SK-N-SH (cell line): ENCODE data around the gene HOXB5. TPM values are rescaled to one million over a fixed set of nuclear protein-coding genes. Genes with fewer than 3 reads are reported as not detected.
A peak's percentile ranks its signal among the peaks of the same experiment; 100 is the strongest.

ENCODE experiments used
- CTCF ChIA-PET: fragments of 300-600, 350-600 bp; formaldehyde crosslinking; extraction: SDS; loops from one replicate; lab custom pipeline; 2021; lab: Yijun Ruan, JAX
- POLR2A ChIA-PET: fragments of 350-600 bp; sonication (Branson Sonifier 250); formaldehyde crosslinking; extraction: SDS; loops from one replicate; lab custom pipeline; 2020; ENCODE audit warnings: antibody characterized with exemption, inconsistent platforms; lab: Yijun Ruan, JAX
- DNase-seq: peaks from one replicate; pipeline ENCODE4 v3.0.0; 2012
- H2AFZ ChIP-seq: fragments of 200-600 bp; sonication (generic); 2 replicates; pipeline ENCODE4 v1.8.1; 2016; ENCODE audit warnings: antibody characterized with exemption, mild to moderate bottlenecking, low read depth
- H3F3A ChIP-seq: fragments of 200-600 bp; sonication (generic); replicated peaks from 2 replicates; pipeline ENCODE3; 2016; ENCODE audit warnings: antibody characterized with exemption, mild to moderate bottlenecking; ENCODE audit not compliant: insufficient read depth
- H3K27ac ChIP-seq, 2 experiments: fragments of 200-500 bp in 1 of 2; fragments of 200-600 bp in 1 of 2; sonication (Bioruptor generic) in 1 of 2; sonication (generic), shearing (Covaris generic) in 1 of 2; 2 replicates each; pipeline versions ENCODE4 v1.5.1 to v1.6.1; 2014 to 2016; ENCODE audit warnings: low read depth in 2 of 2, inconsistent platforms in 1 of 2, low read length in 1 of 2, mild to moderate bottlenecking in 1 of 2, mixed read lengths in 1 of 2
- H3K27me3 ChIP-seq: fragments of 200-600 bp; sonication (generic), shearing (Covaris generic); 2 replicates; pipeline ENCODE4 v1.6.1; 2016; ENCODE audit warnings: mixed run types; ENCODE audit not compliant: insufficient read depth
- H3K36me3 ChIP-seq, 2 experiments: fragments of 200-500 bp in 1 of 2; fragments of 200-600 bp in 1 of 2; sonication (Bioruptor generic) in 1 of 2; sonication (generic) in 1 of 2; replicated peaks in 1 of 2; 2 replicates each; pipeline versions ENCODE3 to v1.5.1; 2014 to 2016; ENCODE audit warnings: low read length in 1 of 2, mild to moderate bottlenecking in 1 of 2; ENCODE audit not compliant: insufficient read depth in 2 of 2, control insufficient read depth in 1 of 2
- H3K4me1 ChIP-seq, 2 experiments: fragments of 200-500 bp in 1 of 2; fragments of 200-600 bp in 1 of 2; sonication (Bioruptor generic) in 1 of 2; sonication (generic), shearing (Covaris generic) in 1 of 2; 2 replicates each; pipeline versions ENCODE4 v1.5.1 to v1.6.1; 2014 to 2016; ENCODE audit warnings: low read depth in 1 of 2, low read length in 1 of 2, mixed run types in 1 of 2; ENCODE audit not compliant: insufficient read depth in 2 of 2, control insufficient read depth in 1 of 2
- H3K4me2 ChIP-seq: fragments of 200-600 bp; sonication (generic), shearing (Covaris generic); 2 replicates; pipeline ENCODE4 v1.6.1; 2017; ENCODE audit warnings: mixed run types
- H3K4me3 ChIP-seq, 2 experiments: fragments of 200-500 bp in 1 of 2; fragments of 200-600 bp in 1 of 2; sonication (Bioruptor generic) in 1 of 2; sonication (generic), shearing (Covaris generic) in 1 of 2; 2 replicates each; pipeline versions ENCODE4 v1.5.1 to v1.8.1; 2014 to 2016; ENCODE audit warnings: low read depth in 2 of 2, inconsistent platforms in 1 of 2, low read length in 1 of 2, mild to moderate bottlenecking in 1 of 2, mixed read lengths in 1 of 2, moderate library complexity in 1 of 2
- H3K79me2 ChIP-seq: fragments of 200-600 bp; sonication (generic); 2 replicates; pipeline ENCODE4 v1.8.1; 2017; ENCODE audit warnings: mild to moderate bottlenecking; ENCODE audit not compliant: insufficient read depth
- H3K9ac ChIP-seq: fragments of 200-600 bp; sonication (generic); 2 replicates; pipeline ENCODE4 v1.6.1; 2017; ENCODE audit warnings: mixed run types
- H3K9me2 ChIP-seq: fragments of 200-600 bp; sonication (generic); 2 replicates; pipeline ENCODE4 v1.6.1; 2017; ENCODE audit warnings: mixed run types
- H3K9me3 ChIP-seq: fragments of 200-600 bp; sonication (generic); 2 replicates; pipeline ENCODE4 v1.6.1; 2017; ENCODE audit warnings: mixed run types, mild to moderate bottlenecking, moderate library complexity
- H4K20me1 ChIP-seq: fragments of 200-600 bp; sonication (generic); 2 replicates; pipeline ENCODE4 v1.6.1; 2017; ENCODE audit warnings: mild to moderate bottlenecking, mixed run types; ENCODE audit not compliant: insufficient read depth
- EP300 ChIP-seq, 2 experiments: IDR thresholded peaks; 2 replicates each; pipeline versions ENCODE4 v1.4.0 to v1.6.1; 2012; ENCODE audit warnings: borderline replicate concordance in 1 of 2, low read depth in 1 of 2, low read length in 1 of 2
- EZH2phosphoT487 ChIP-seq: fragments of 200-600 bp; sonication (generic); IDR thresholded peaks from 2 replicates; pipeline ENCODE4 v1.6.1; 2017; ENCODE audit warnings: low read depth, mixed run types, mild to moderate bottlenecking, antibody characterized with exemption, moderate library complexity, borderline replicate concordance
- FOSL2 ChIP-seq: IDR thresholded peaks from 2 replicates; pipeline ENCODE4 v1.4.0; 2012; ENCODE audit warnings: low read depth, mild to moderate bottlenecking, moderate library complexity, borderline replicate concordance
- FOXJ3 ChIP-seq: sonication (generic); formaldehyde crosslinking; IDR thresholded peaks from 2 replicates; pipeline ENCODE4 v1.5.1; 2020; ENCODE audit warnings: mild to moderate bottlenecking, missing genetic modification reagents
- FOXM1 ChIP-seq: IDR thresholded peaks from 2 replicates; pipeline ENCODE4 v1.4.0; 2012; ENCODE audit warnings: low read depth, mild to moderate bottlenecking
- GABPA ChIP-seq: IDR thresholded peaks from 2 replicates; pipeline ENCODE4 v1.4.0; 2012; ENCODE audit warnings: low read depth, mild to moderate bottlenecking
- IRF3 ChIP-seq: fragments of 150-350 bp; IDR thresholded peaks from 2 replicates; pipeline ENCODE4 v1.6.1; 2016; ENCODE audit warnings: mild to moderate bottlenecking, low read depth, low read length
- JUND ChIP-seq: IDR thresholded peaks from 2 replicates; pipeline ENCODE4 v1.4.0; 2012
- MEF2A ChIP-seq: IDR thresholded peaks from 2 replicates; pipeline ENCODE4 v1.4.0; 2012; ENCODE audit warnings: low read depth, borderline replicate concordance
- MXI1 ChIP-seq: IDR thresholded peaks from 2 replicates; pipeline ENCODE4 v1.6.1; 2012; ENCODE audit warnings: mild to moderate bottlenecking, low read depth, low read length, improper control_type of control experiment
- NFIC ChIP-seq: IDR thresholded peaks from 2 replicates; pipeline ENCODE4 v1.4.0; 2012; ENCODE audit warnings: borderline replicate concordance
- PBX3 ChIP-seq: IDR thresholded peaks from 2 replicates; pipeline ENCODE4; 2012
- RAD21 ChIP-seq: IDR thresholded peaks from 2 replicates; pipeline ENCODE4 v1.6.1; 2012; ENCODE audit warnings: mild to moderate bottlenecking, low read length
- RCOR1 ChIP-seq: fragments of 150-350 bp; IDR thresholded peaks from 2 replicates; pipeline ENCODE4 v1.6.1; 2017; ENCODE audit warnings: antibody characterized with exemption, low read length
- SIN3A ChIP-seq: IDR thresholded peaks from 2 replicates; pipeline ENCODE4 v1.6.1; 2012; ENCODE audit warnings: low read depth, mild to moderate bottlenecking, low read length, moderate library complexity, borderline replicate concordance
- TAF1 ChIP-seq: IDR thresholded peaks from 2 replicates; pipeline ENCODE4 v1.6.1; 2012; ENCODE audit warnings: low read depth, mild to moderate bottlenecking, low read length, moderate library complexity, borderline replicate concordance
- USF1 ChIP-seq: IDR thresholded peaks from 2 replicates; pipeline ENCODE4 v1.4.0; 2012; ENCODE audit warnings: low read depth, borderline replicate concordance
- YY1 ChIP-seq: IDR thresholded peaks from 2 replicates; pipeline ENCODE4 v1.4.0; 2012; ENCODE audit warnings: low read depth, mild to moderate bottlenecking
- WGBS: methylation state at CpG from one replicate; pipeline ENCODE4 v1.1.6; 2017; ENCODE audit warnings: low lambda C conversion rate; 5-methylcytosine and 5-hydroxymethylcytosine counted together
- polyA plus RNA-seq, 3 experiments: library from polyadenylated mRNA; depleted of rRNA; stranded (reverse); fragments of >200 nt; gene quantifications; 2 replicates each; pipeline ENCODE4 v1.2.3, GENCODE V29; 2012

HOXB5 gene
- polyA plus RNA-seq, 1 of the 3 experiments (the other 2 are of a cell fraction) = not detected

GRCh38 chr17:48552466-48553189, 41.0 kb downstream of the HOXB5 start:
- DNase-seq = no peak
- no peaks in the 10 kb centered on the region for H3K36me3 ChIP-seq
- H3K27ac ChIP-seq = no peak overlapping the region
- peaks cover 2% of the 10 kb centered on the region; the same call in 1 of the 2 replicates for H4K20me1 ChIP-seq
- POLR2A ChIA-PET = no interaction called here
- H2AFZ ChIP-seq = no peak overlapping the region
- no peak overlapping the region for H3K9ac ChIP-seq
- H3F3A ChIP-seq = peaks cover 4% of the 10 kb centered on the region
- H3K9me3 ChIP-seq = no peaks in the 10 kb centered on the region
- no peaks in the 10 kb centered on the region for H3K9me2 ChIP-seq
- WGBS = 24% methylated on average over 11 of the region's 11 CpGs
- no peak overlapping the region for H3K4me2 ChIP-seq
- H3K4me1 ChIP-seq = no peaks in the 10 kb centered on the region
- peaks cover 94% of the 10 kb centered on the region for H3K27me3 ChIP-seq
- H3K79me2 ChIP-seq = no peaks in the 10 kb centered on the region
- no peak overlapping the region for H3K4me3 ChIP-seq
- no peak for TF ChIP-seq SIN3A
- TF ChIP-seq, all 33 proteins: peak for 0
- CTCF ChIA-PET = no interaction called here

- peak; percentile 90; the same call in 1 of the 2 replicates for TF ChIP-seq EZH2phosphoT487
- no peak for TF ChIP-seq YY1
- no peak for TF ChIP-seq FOXM1
- TF ChIP-seq, all 33 proteins: peak for 1
- no peaks in the 10 kb centered on the region for H3K4me1 ChIP-seq
- no peak overlapping the region for H3K9ac ChIP-seq
- 21% methylated on average over 38 of the region's 47 CpGs for WGBS
- no peaks in the 10 kb centered on the region for H3K9me2 ChIP-seq
- ChIA-PET POLR2A (no interaction called here), CTCF (no interaction called here)
- peaks cover 2% of the 10 kb centered on the region; the same call in 1 of the 2 replicates for H4K20me1 ChIP-seq
- no peaks in the 10 kb centered on the region for H3K36me3 ChIP-seq
- no peak for DNase-seq
- no peaks in the 10 kb centered on the region for H3K9me3 ChIP-seq
- H3F3A ChIP-seq = peaks cover 4% of the 10 kb centered on the region
- H3K27me3 ChIP-seq = peaks cover 94% of the 10 kb centered on the region
- H2AFZ ChIP-seq = no peak overlapping the region
- no peaks in the 10 kb centered on the region for H3K79me2 ChIP-seq
- H3K4me3 ChIP-seq = no peak overlapping the region
- no peak overlapping the region for H3K4me2 ChIP-seq
- no peak overlapping the region for H3K27ac ChIP-seq
These were observed 41.7 kb downstream of the HOXB5 start for GRCh38 chr17:48551596-48552465.

- no peak for DNase-seq
- Histone ChIP-seq H4K20me1 (no peaks in the 10 kb centered on the region; the same call in 1 of the 2 replicates), H3K9me3 (no peaks in the 10 kb centered on the region), H3K4me3 (no peak overlapping the region), H3K27me3 (peaks cover 94% of the 10 kb centered on the region), H3K79me2 (no peaks in the 10 kb centered on the region), H3K4me1 (no peaks in the 10 kb centered on the region), H3F3A (peaks cover 4% of the 10 kb centered on the region), H3K9me2 (no peaks in the 10 kb centered on the region), H3K27ac (no peak overlapping the region), H3K9ac (no peak overlapping the region), H3K4me2 (no peak overlapping the region), H2AFZ (no peak overlapping the region), H3K36me3 (no peaks in the 10 kb centered on the region)
- 17% methylated on average over 19 of the region's 19 CpGs for WGBS
- CTCF ChIA-PET = interaction anchor here (0.7 to 0.8 kb wide), 2 partner anchors 8 to 17 kb away, joined by 3 read pairs; no protein-coding TSS in a partner anchor
- POLR2A ChIA-PET = no interaction called here
- TF ChIP-seq RAD21 (no peak), USF1 (no peak), JUND (no peak), RCOR1 (no peak), TAF1 (no peak), FOXJ3 (CRISPR knock-in tag) (no peak), EP300 (IDR thresholded peaks at IDR 0.05; ENCODE audit: borderline replicate concordance in 1 of 2, low read depth in 1 of 2, low read length in 1 of 2) (no peak), PBX3 (no peak), MEF2A (no peak), FOSL2 (no peak), GABPA (no peak), IRF3 (no peak), EZH2phosphoT487 (no peak), MXI1 (no peak), NFIC (no peak)
These were observed 42.4 kb downstream of the HOXB5 start for GRCh38 chr17:48551214-48551555.
